HepG2 (cell line): ENCODE data around the gene PCSK6.

ENCODE experiments used
- AKNA ChIP-seq: sonication (generic); formaldehyde crosslinking; IDR thresholded peaks from 2 replicates; pipeline ENCODE4 v1.4.0; 2020; ENCODE audit warnings: missing genetic modification reagents, borderline replicate concordance
- E2F5 ChIP-seq: sonication (generic); formaldehyde crosslinking; conservative IDR thresholded peaks from 2 replicates; pipeline ENCODE4 v1.4.0; 2020; ENCODE audit warnings: missing genetic modification reagents
- FOXA1 ChIP-seq, 2 experiments: fragments of 450-650 bp in 1 of 2; sonication (generic) in 1 of 2; formaldehyde crosslinking in 1 of 2; IDR thresholded peaks; 2 replicates each; pipeline versions ENCODE4 v1.4.0 to v1.6.1; 2016 to 2020; ENCODE audit warnings: missing genetic modification reagents in 1 of 2
- GATA4 ChIP-seq: sonication (generic); IDR thresholded peaks from 2 replicates; pipeline ENCODE4 v1.6.1; 2016; ENCODE audit warnings: antibody characterized with exemption, low read depth, borderline replicate concordance
- JUND ChIP-seq: sonication (generic); formaldehyde crosslinking; IDR thresholded peaks from 2 replicates; pipeline ENCODE4 v1.8.0; 2022; ENCODE audit warnings: mild to moderate bottlenecking, missing genetic modification reagents
- MNT ChIP-seq: fragments of 450-650 bp; IDR thresholded peaks from 2 replicates; pipeline ENCODE4 v1.6.1; 2016
- RBAK ChIP-seq: sonication (generic); formaldehyde crosslinking; IDR thresholded peaks from 2 replicates; pipeline ENCODE4 v1.5.1; 2020; ENCODE audit warnings: mild to moderate bottlenecking, missing genetic modification reagents
- STAG1 ChIP-seq: sonication (generic); formaldehyde crosslinking; IDR thresholded peaks from 2 replicates; pipeline ENCODE4 v1.4.0; 2020; ENCODE audit warnings: missing genetic modification reagents
- TBX2 ChIP-seq: sonication (generic); formaldehyde crosslinking; IDR thresholded peaks from 2 replicates; pipeline ENCODE4 v1.5.0; 2020; ENCODE audit warnings: missing genetic modification reagents, mild to moderate bottlenecking, borderline replicate concordance
- ZNF20 ChIP-seq: sonication (generic); formaldehyde crosslinking; IDR thresholded peaks from 2 replicates; pipeline ENCODE4 v1.4.0; 2020; ENCODE audit warnings: mild to moderate bottlenecking, moderate library complexity, missing genetic modification reagents
- ZNF781 ChIP-seq: sonication (generic); formaldehyde crosslinking; IDR thresholded peaks from 2 replicates; pipeline ENCODE4 v1.5.1; 2020; ENCODE audit warnings: borderline replicate concordance, mild to moderate bottlenecking, missing genetic modification reagents; ENCODE audit errors: not compliant biosample characterization
- TF ChIP-seq, protein P1 (sequence below): sonication (generic); formaldehyde crosslinking; IDR thresholded peaks from 2 replicates; pipeline ENCODE4 v1.5.0; 2020; ENCODE audit warnings: missing genetic modification reagents, mild to moderate bottlenecking, borderline replicate concordance
- TF ChIP-seq, protein P2 (sequence below): sonication (generic); formaldehyde crosslinking; IDR thresholded peaks from 2 replicates; pipeline ENCODE4 v1.5.0; 2020; ENCODE audit warnings: mild to moderate bottlenecking, missing genetic modification reagents, moderate library complexity

GRCh38 chr15:101361418-101361817, 128.1 kb downstream of the PCSK6 start:
- TF ChIP-seq AKNA (no peak), E2F5 (CRISPR knock-in tag) (no peak), ZNF20 (CRISPR knock-in tag) (no peak), ZNF781 (CRISPR knock-in tag) (no peak), STAG1 (CRISPR knock-in tag) (no peak), MNT (no peak), JUND (CRISPR knock-in tag) (no peak), GATA4 (no peak), FOXA1 (IDR thresholded peaks at IDR 0.05) (no peak), FOXA1 (CRISPR knock-in tag; IDR thresholded peaks at IDR 0.05) (no peak), RBAK (CRISPR knock-in tag) (no peak), TBX2 (CRISPR knock-in tag) (no peak)
- TF ChIP-seq, protein P1, sequence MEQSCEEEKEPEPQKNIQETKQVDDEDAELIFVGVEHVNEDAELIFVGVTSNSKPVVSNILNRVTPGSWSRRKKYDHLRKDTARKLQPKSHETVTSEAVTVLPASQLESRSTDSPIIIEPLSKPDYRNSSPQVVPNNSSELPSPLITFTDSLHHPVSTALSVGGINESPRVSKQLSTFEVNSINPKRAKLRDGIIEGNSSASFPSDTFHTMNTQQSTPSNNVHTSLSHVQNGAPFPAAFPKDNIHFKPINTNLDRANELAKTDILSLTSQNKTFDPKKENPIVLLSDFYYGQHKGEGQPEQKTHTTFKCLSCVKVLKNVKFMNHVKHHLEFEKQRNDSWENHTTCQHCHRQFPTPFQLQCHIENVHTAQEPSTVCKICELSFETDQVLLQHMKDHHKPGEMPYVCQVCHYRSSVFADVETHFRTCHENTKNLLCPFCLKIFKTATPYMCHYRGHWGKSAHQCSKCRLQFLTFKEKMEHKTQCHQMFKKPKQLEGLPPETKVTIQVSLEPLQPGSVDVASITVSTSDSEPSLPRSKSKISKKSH (CRISPR knock-in tag): no peak
- TF ChIP-seq, protein P2, sequence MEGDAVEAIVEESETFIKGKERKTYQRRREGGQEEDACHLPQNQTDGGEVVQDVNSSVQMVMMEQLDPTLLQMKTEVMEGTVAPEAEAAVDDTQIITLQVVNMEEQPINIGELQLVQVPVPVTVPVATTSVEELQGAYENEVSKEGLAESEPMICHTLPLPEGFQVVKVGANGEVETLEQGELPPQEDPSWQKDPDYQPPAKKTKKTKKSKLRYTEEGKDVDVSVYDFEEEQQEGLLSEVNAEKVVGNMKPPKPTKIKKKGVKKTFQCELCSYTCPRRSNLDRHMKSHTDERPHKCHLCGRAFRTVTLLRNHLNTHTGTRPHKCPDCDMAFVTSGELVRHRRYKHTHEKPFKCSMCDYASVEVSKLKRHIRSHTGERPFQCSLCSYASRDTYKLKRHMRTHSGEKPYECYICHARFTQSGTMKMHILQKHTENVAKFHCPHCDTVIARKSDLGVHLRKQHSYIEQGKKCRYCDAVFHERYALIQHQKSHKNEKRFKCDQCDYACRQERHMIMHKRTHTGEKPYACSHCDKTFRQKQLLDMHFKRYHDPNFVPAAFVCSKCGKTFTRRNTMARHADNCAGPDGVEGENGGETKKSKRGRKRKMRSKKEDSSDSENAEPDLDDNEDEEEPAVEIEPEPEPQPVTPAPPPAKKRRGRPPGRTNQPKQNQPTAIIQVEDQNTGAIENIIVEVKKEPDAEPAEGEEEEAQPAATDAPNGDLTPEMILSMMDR: no peak
